ENCODE data around the gene SPOCD1.

GRCh38 chr1:31849653-31850052 lies 33.8 kb upstream of the SPOCD1 start:
- TF ChIP-seq CTCF (IDR thresholded peaks at IDR 0.05) (no peak), POLR2A (IDR thresholded peaks at IDR 0.05) (no peak)
